Peyer's patch (tissue), 4 donors: Measurements from ENCODE around the gene SMOC1. TPM values are rescaled to one million over a fixed set of nuclear protein-coding genes. Genes with fewer than 3 reads are reported as not detected.

Experiments
- DNase-seq, 3 donors: peaks; one replicate each; pipeline ENCODE4 v3.0.0-alpha.2; 2017 to 2019
- H3K27ac ChIP-seq, 4 donors: fragments of 200-600 bp; sonication (generic); one replicate each; pipeline ENCODE4 v1.5.1; 2016 to 2019
- H3K27me3 ChIP-seq, 2 donors: fragments of 200-600 bp; sonication (generic); one replicate each; pipeline ENCODE4 v1.5.1; 2019
- H3K36me3 ChIP-seq, 3 donors: fragments of 200-600 bp; sonication (generic); one replicate each; pipeline ENCODE4 v1.5.1; 2016 to 2019
- H3K4me1 ChIP-seq, 4 donors: fragments of 200-600 bp; sonication (generic); one replicate each; pipeline ENCODE4 v1.5.1; 2016 to 2019
- H3K4me3 ChIP-seq, 4 donors: fragments of 200-600 bp; sonication (generic); 1 replicate in 3 of 4; 2 replicates in 1 of 4; pipeline ENCODE4 v1.5.1; 2016 to 2019; ENCODE audit warnings: mild to moderate bottlenecking in 1 of 4
- H3K9me3 ChIP-seq, 4 donors: fragments of 200-600 bp; sonication (generic); one replicate each; pipeline ENCODE4 v1.5.1; 2016 to 2019; ENCODE audit warnings: mild to moderate bottlenecking in 1 of 4
- CTCF ChIP-seq, 6 experiments: fragments of 450-650 bp in 4 of 6; fragments of 200-600 bp in 2 of 6; sonication (generic) in 1 of 6; IDR thresholded peaks; one replicate each; pipeline ENCODE4 v1.5.1; 2017 to 2019; ENCODE audit warnings: antibody characterized with exemption in 6 of 6, mild to moderate bottlenecking in 3 of 6, moderate library complexity in 1 of 6
- POLR2A ChIP-seq, 2 donors: fragments of 450-650 bp; IDR thresholded peaks; one replicate each; pipeline ENCODE4 v1.5.1; 2017; ENCODE audit warnings: antibody characterized with exemption in 2 of 2, mild to moderate bottlenecking in 2 of 2, moderate library complexity in 2 of 2
- total RNA-seq, 4 donors: library from RNA; depleted of rRNA; stranded (reverse); fragments of >200 nt; gene quantifications; one replicate each; pipeline ENCODE4 v1.1.0, GENCODE V29; 2016

The SMOC1 gene
- total RNA-seq, 4 donors from 2014 or later: 0.35 to 0.54 (median 0.38) TPM; not detected in 1

DNA sequence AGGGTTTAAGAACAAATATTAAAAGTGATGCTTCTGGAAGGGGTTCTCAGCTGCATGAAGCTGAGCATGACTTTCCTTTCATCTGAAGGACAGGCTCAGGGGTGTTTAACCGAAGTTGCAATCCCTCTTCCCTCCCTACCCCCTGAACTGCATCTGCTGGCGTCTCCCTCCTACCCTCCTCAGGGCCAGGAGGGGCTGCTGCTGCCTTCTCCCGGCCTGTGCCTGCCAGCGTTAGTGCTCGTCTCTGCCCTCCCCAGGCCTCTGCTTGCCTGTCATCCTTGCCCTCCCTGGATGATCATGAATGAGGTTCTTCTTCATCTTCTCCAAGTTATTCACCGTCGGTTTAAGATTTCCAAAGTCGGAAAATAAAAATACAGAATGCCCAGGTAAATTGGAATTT is 12.2 kb downstream of the SMOC1 start:
- no peaks in the 10 kb centered on the region for H3K4me1 ChIP-seq
- DNase-seq: no peak
- no peaks in the 10 kb centered on the region for H3K36me3 ChIP-seq
- no peaks in the 10 kb centered on the region for H3K9me3 ChIP-seq
- no peaks in the 10 kb centered on the region for H3K27me3 ChIP-seq
- no peak overlapping the region for H3K27ac ChIP-seq
- no peak overlapping the region for H3K4me3 ChIP-seq
- TF ChIP-seq CTCF (IDR thresholded peaks at IDR 0.05): no peak
- TF ChIP-seq POLR2A (IDR thresholded peaks at IDR 0.05): no peak

GRCh38 chr14:69895109-69895508 is 15.9 kb downstream of the SMOC1 start:
- Histone ChIP-seq H3K27ac (no peak overlapping the region), H3K4me1 (no peaks in the 10 kb centered on the region), H3K27me3 (no peaks in the 10 kb centered on the region), H3K9me3 (peaks cover 0 to 5% (median 2%) of the 10 kb centered on the region in 4 donors), H3K4me3 (no peak overlapping the region), H3K36me3 (no peaks in the 10 kb centered on the region)
- TF ChIP-seq CTCF (IDR thresholded peaks at IDR 0.05): no peak
- no peak for TF ChIP-seq POLR2A (IDR thresholded peaks at IDR 0.05)
- no peak for DNase-seq

GRCh38 chr14:69896080-69896479 is 16.9 kb downstream of the SMOC1 start:
- no peak for TF ChIP-seq CTCF (IDR thresholded peaks at IDR 0.05)
- TF ChIP-seq POLR2A (IDR thresholded peaks at IDR 0.05): no peak
- Histone ChIP-seq H3K36me3 (no peaks in the 10 kb centered on the region), H3K4me3 (no peak overlapping the region), H3K4me1 (no peaks in the 10 kb centered on the region), H3K27me3 (no peaks in the 10 kb centered on the region), H3K9me3 (peaks cover 0 to 5% (median 2%) of the 10 kb centered on the region in 4 donors), H3K27ac (no peak overlapping the region)
- DNase-seq: no peak

- Histone ChIP-seq H3K9me3 (peaks cover 0 to 5% (median 2%) of the 10 kb centered on the region in 4 donors), H3K36me3 (no peaks in the 10 kb centered on the region), H3K27ac (no peak overlapping the region), H3K27me3 (no peaks in the 10 kb centered on the region), H3K4me1 (no peaks in the 10 kb centered on the region), H3K4me3 (no peak overlapping the region)
- TF ChIP-seq CTCF (IDR thresholded peaks at IDR 0.05): no peak
- no peak for TF ChIP-seq POLR2A (IDR thresholded peaks at IDR 0.05)
- DNase-seq: no peak
Measured at GRCh38 chr14:69896972-69897371, 17.8 kb downstream of the SMOC1 start.

- H3K27ac ChIP-seq: no peak overlapping the region
- no peaks in the 10 kb centered on the region for H3K4me1 ChIP-seq
- H3K4me3 ChIP-seq: no peak overlapping the region
- TF ChIP-seq POLR2A (IDR thresholded peaks at IDR 0.05): no peak
- no peak for TF ChIP-seq CTCF (IDR thresholded peaks at IDR 0.05)
- H3K36me3 ChIP-seq: no peaks in the 10 kb centered on the region
- DNase-seq: no peak
- peaks cover 0 to 5% (median 2%) of the 10 kb centered on the region in 4 donors for H3K9me3 ChIP-seq
- H3K27me3 ChIP-seq: no peaks in the 10 kb centered on the region
Measured at GRCh38 chr14:69900603-69901002, 21.4 kb downstream of the SMOC1 start.
